SJCRH30 (cell line): Measurements from ENCODE around the gene NAP1L5. TPM values are rescaled to one million over a fixed set of nuclear protein-coding genes. Genes with fewer than 3 reads are reported as not detected.

ENCODE experiments used
- DNase-seq, 2 experiments: peaks; one replicate each; pipeline ENCODE4 v3.0.0-alpha.2; 2015 to 2020
- H3K27ac ChIP-seq: fragments of 250-450 bp; sonication (Bioruptor Pico); 2 replicates; pipeline ENCODE4 v1.5.1; 2020; ENCODE audit warnings: mild to moderate bottlenecking, moderate library complexity
- H3K27me3 ChIP-seq: fragments of 250-450 bp; sonication (Bioruptor Pico); 2 replicates; pipeline ENCODE4 v1.5.1; 2020; ENCODE audit warnings: mild to moderate bottlenecking, moderate library complexity
- H3K36me3 ChIP-seq: fragments of 250-450 bp; sonication (Bioruptor Pico); 2 replicates; pipeline ENCODE4 v1.5.1; 2020; ENCODE audit warnings: mild to moderate bottlenecking, moderate library complexity
- H3K4me1 ChIP-seq: fragments of 250-450 bp; sonication (Bioruptor Pico); 2 replicates; pipeline ENCODE4 v1.5.1; 2020; ENCODE audit warnings: mild to moderate bottlenecking, moderate library complexity
- H3K4me3 ChIP-seq: fragments of 250-450 bp; sonication (Bioruptor Pico); 2 replicates; pipeline ENCODE4 v1.5.1; 2020; ENCODE audit warnings: mild to moderate bottlenecking, moderate library complexity
- H3K9me3 ChIP-seq: fragments of 250-450 bp; sonication (Bioruptor Pico); replicated peaks from 2 replicates; pipeline ENCODE4 v1.5.1; 2020; ENCODE audit warnings: mild to moderate bottlenecking, moderate library complexity
- total RNA-seq: library from RNA; depleted of rRNA; stranded (reverse); fragments of >200 nt; shearing (Covaris generic); gene quantifications from 2 replicates; pipeline ENCODE4 v1.2.3, GENCODE V29; 2014

Gene NAP1L5
- total RNA-seq, 1 experiment from 2014 or later = 10.5 TPM

DNA sequence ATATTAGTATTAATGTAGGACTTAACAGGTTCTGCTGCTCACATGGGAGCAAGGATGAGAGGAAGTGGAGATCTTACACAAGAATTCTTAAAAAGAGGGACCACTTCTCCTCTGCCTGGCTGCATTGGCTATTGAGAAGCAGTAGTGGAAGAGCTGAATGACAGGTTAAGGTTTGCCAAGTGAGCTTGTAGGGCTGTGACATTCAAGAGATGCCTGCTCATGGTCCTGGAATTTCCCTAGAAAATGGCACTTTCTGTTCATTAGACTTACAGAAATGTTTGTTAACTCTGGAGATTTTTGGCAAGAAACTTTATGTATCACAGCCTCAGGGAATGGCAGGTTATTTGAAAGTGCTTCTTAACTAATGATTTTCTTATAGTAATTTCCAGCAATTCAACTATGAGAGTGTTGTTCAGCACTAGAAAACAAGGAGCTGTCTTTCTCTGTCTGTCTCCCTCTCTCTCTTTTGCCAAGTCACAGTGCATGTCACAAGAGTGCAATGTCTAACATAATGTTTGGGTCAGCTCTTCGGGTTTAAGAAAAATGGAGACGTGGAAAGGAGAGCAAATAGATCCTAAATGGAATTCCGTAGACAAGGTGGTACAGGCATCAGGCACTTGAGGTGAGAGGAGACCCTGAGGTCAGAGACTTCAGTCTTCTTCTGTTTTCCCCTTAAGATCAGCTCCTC lies 8.3 kb upstream of the NAP1L5 start:
- no peak overlapping the region for H3K4me3 ChIP-seq
- peaks cover 9% of the 10 kb centered on the region; the same call in 1 of the 2 replicates for H3K36me3 ChIP-seq
- H3K4me1 ChIP-seq = no peaks in the 10 kb centered on the region
- H3K9me3 ChIP-seq = no peaks in the 10 kb centered on the region
- H3K27me3 ChIP-seq = no peaks in the 10 kb centered on the region
- H3K27ac ChIP-seq = no peak overlapping the region
- DNase-seq = no peak

DNA sequence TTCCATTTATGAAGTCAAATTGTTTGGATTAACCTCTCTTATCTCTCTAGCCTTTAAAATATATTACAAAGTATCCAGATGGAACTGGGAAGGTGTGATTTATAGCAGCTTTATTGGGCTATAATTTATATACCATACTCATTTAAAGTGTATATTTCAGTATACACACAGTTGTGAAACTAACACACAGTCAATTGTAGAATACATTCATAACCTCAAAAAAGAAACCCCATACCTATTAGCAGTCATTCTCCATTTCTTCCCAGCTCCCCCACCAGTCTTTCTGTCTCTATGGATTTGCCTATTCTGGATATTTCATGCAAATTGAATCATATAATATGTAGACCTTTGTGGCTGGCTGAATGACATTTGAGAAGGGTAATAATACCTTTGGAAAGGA lies 7.6 kb upstream of the NAP1L5 start:
- H3K36me3 ChIP-seq = peaks cover 9% of the 10 kb centered on the region; the same call in 1 of the 2 replicates
- H3K4me1 ChIP-seq = no peaks in the 10 kb centered on the region
- H3K9me3 ChIP-seq = no peaks in the 10 kb centered on the region
- no peak for DNase-seq
- no peaks in the 10 kb centered on the region for H3K27me3 ChIP-seq
- no peak overlapping the region for H3K27ac ChIP-seq
- no peak overlapping the region for H3K4me3 ChIP-seq

DNA sequence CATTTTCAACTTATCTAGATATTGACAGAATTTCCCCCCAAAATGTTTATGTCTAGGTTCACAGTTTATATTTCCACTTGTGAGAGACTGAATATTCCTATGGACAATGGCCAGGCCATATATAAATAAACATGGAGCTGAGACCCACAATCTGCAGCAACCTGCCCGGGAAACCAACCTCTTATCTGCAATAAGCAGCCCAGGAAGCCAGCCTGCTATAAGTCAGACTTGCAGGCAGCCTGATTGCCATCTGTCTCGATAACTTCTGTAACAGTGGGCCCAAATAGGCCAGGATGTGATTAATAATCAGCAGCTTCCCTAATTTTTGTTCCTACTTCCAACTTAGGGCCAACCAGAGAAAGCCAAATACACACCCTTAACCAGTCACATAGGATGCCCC lies 5.2 kb upstream of the NAP1L5 start:
- H3K27me3 ChIP-seq = no peaks in the 10 kb centered on the region
- DNase-seq = no peak
- no peaks in the 10 kb centered on the region; the same call in 1 of the 2 replicates for H3K4me1 ChIP-seq
- no peaks in the 10 kb centered on the region for H3K9me3 ChIP-seq
- H3K4me3 ChIP-seq = no peak overlapping the region
- no peak overlapping the region for H3K27ac ChIP-seq
- H3K36me3 ChIP-seq = peaks cover 9% of the 10 kb centered on the region; the same call in 1 of the 2 replicates

DNA sequence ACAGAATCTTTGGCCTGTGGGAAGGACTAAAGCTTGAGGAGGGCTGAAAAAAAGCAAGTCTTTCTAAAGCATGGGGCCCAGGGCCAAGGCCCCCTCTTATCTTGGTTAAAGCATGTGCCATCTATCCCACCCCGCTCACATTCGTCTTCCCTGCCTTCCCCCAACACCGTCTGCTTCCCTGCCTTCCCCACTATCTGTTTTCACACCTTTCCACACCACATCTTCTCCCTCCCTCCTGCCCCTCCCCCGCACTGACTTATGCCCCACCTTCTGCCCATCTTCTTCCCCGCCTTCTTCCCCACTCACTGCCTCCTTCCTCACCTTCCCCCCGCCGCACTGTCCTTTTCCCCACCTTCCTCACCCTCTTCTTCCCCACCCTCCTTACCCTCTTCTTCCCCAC lies 890 bp upstream of the NAP1L5 start:
- Histone ChIP-seq H3K36me3 (no peaks in the 10 kb centered on the region), H3K27ac (no peak overlapping the region), H3K9me3 (no peaks in the 10 kb centered on the region), H3K4me1 (peaks cover 3% of the 10 kb centered on the region; the same call in 1 of the 2 replicates), H3K27me3 (no peaks in the 10 kb centered on the region), H3K4me3 (no peak overlapping the region)
- DNase-seq = peak in 1 of 2 experiments; percentile 13

DNA sequence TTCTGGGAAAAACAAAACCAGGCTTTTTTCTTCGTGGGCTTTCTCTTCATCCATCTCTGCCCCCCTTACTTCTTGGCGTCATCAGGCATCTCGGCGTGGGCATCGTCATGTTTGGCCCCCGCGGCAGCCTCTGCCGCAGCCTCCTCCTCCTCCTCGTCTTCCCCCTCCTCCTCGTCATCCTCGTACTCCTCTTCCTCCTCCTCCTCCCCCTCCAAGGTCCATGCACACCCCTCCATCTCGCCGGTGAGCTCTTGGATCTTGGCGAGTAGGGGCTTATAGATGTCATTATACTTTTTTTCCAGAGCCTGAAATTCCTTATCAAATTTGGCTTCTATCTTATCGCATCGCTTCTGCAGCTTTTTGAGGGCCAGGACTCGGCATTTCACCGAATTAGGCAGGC lies 488 bp downstream of the NAP1L5 start:
- DNase-seq = peak; percentile 15 to 19
- Histone ChIP-seq H3K4me3 (peak overlapping the region; percentile 71), H3K9me3 (no peaks in the 10 kb centered on the region), H3K4me1 (peaks cover 3% of the 10 kb centered on the region; the same call in 1 of the 2 replicates), H3K36me3 (no peaks in the 10 kb centered on the region), H3K27ac (peak overlapping the region; percentile 29; the same call in 1 of the 2 replicates), H3K27me3 (no peaks in the 10 kb centered on the region)

DNA sequence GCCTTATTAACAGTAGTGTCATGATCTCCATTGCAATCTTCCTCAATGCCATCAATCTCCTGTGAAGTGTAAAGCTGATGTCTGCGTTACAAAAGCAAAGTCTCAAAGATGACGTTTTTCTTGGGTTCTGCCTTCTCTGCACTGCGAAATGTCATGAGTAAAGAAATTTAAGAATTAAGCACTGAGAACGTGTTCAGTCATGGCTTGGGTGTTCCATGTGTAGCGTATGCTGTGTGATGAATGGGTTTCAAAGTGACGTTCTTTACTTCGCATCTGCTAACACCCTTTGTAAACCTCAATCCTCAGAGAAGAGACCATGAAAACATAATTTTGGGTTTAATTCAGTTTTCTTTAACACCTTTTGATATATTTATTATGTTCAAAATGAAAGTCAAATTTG lies 999 bp downstream of the NAP1L5 start:
- Histone ChIP-seq H3K27ac (no peak overlapping the region), H3K27me3 (no peaks in the 10 kb centered on the region), H3K36me3 (no peaks in the 10 kb centered on the region), H3K4me3 (peak overlapping the region; percentile 71), H3K4me1 (peaks cover 3% of the 10 kb centered on the region; the same call in 1 of the 2 replicates), H3K9me3 (no peaks in the 10 kb centered on the region)
- DNase-seq = no peak

DNA sequence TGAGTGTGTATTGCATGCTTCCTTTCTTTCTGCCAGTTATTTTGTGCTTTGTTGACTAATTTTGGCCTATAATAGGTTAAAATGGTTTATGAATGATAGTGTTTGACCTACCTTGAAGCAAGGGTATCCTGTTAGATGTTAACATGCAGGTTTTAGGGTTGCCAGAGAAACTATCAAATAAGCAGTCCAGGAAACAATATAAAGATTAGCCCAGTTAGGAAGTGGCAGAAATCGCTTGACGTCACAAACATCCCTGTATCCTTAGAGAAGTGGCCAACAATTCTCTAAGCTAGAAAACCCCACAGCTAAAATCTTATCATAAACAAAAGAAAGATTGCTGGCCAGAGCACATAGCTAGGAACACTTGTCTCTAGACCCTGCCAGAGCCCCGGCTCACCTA lies 3.8 kb downstream of the NAP1L5 start:
- Histone ChIP-seq H3K27me3 (no peaks in the 10 kb centered on the region), H3K4me3 (no peak overlapping the region), H3K4me1 (peaks cover 3% of the 10 kb centered on the region; the same call in 1 of the 2 replicates), H3K36me3 (0 out of 2 replicates have a peak, but pooled peaks cover 1% of the 10 kb centered on the region), H3K27ac (no peak overlapping the region), H3K9me3 (no peaks in the 10 kb centered on the region)
- DNase-seq = no peak

DNA sequence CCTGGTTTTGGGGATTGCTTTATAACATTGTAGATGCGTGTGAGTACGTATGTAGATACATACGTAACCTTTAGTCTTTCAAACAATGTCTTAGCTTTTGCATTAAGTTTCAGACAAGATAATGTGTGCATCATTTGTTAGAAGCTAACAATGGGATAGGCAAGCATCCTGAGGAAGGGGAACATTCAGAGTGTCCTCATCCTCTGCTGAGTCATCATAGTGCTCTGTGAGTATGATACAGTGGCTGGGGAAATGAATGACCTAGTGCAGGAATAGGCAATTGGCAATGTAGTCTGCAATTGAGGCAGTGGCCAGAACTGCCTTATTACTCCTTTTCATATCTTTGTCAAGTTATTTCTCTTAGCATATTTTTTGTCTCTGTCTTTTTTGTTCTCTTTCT lies 7.3 kb downstream of the NAP1L5 start:
- no peak for DNase-seq
- peaks cover 15% of the 10 kb centered on the region for H3K36me3 ChIP-seq
- H3K27ac ChIP-seq = no peak overlapping the region
- H3K9me3 ChIP-seq = no peaks in the 10 kb centered on the region
- no peaks in the 10 kb centered on the region for H3K27me3 ChIP-seq
- no peak overlapping the region for H3K4me3 ChIP-seq
- no peaks in the 10 kb centered on the region for H3K4me1 ChIP-seq

DNA sequence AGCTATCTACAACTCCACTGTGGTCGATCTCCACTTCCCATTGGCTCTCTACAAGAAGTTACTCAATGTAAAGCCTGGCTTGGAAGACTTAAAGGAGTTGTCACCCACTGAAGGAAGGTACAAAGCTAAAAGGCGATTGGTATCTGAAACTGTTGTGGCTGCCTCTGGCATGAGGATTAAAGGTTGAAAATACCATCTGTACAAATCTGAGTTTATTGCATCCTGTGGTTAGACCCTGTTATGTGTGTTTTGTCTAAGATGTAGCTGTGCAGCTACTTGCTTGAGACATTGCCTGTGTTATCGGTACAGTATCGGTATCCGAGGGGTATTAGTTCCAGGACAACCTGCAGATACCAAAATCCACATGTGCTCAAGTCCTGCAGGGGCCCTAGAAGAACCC lies 16.4 kb downstream of the NAP1L5 start:
- Histone ChIP-seq H3K4me3 (no peak overlapping the region), H3K9me3 (no peaks in the 10 kb centered on the region), H3K27ac (no peak overlapping the region), H3K36me3 (peaks cover 36% of the 10 kb centered on the region), H3K4me1 (no peaks in the 10 kb centered on the region), H3K27me3 (no peaks in the 10 kb centered on the region)
- DNase-seq = no peak

DNA sequence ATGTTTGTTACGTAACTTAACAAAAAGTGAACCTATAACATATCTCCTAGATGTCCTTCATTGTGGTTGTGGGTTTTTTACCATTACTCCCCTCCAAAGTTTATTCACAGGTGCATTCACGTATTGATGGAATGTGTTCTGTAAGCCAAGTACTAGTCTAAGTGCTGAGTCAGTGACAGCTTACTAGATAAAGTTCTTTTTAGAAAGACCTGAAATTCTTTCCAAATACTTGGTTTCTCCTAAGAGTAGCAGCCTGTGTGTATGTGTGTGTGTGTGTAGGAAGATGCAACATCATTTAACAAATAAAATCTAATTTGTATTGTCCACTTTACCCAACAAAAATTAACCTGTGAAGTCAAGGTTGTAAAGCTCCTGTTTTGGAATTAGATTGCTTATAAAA lies 22.1 kb downstream of the NAP1L5 start:
- H3K4me1 ChIP-seq = no peaks in the 10 kb centered on the region
- no peaks in the 10 kb centered on the region for H3K27me3 ChIP-seq
- no peak for DNase-seq
- H3K9me3 ChIP-seq = no peaks in the 10 kb centered on the region
- peaks cover 15% of the 10 kb centered on the region for H3K36me3 ChIP-seq
- no peak overlapping the region for H3K27ac ChIP-seq
- no peak overlapping the region for H3K4me3 ChIP-seq

DNA sequence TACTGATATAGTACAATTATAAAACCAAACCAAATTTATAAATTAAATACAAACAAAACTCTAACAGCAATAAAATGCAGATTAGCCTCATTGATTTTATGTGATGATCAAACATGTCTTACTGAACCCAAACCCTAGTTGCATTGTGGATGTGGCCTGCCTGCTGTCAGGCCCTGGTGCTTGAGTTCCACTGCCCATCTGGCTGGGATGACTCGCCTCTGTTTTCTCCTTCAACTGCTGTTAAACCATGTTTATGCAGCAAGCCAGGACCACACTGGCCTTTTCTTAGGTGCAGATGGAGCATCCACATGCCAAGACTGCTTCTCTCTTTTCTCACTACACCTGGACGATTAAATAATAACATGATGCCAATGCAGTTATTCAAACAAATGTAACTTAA lies 22.6 kb downstream of the NAP1L5 start:
- H3K27me3 ChIP-seq = no peaks in the 10 kb centered on the region
- no peaks in the 10 kb centered on the region for H3K9me3 ChIP-seq
- DNase-seq = peak in 1 of 2 experiments; percentile 18
- no peaks in the 10 kb centered on the region for H3K4me1 ChIP-seq
- H3K27ac ChIP-seq = no peak overlapping the region
- peaks cover 9% of the 10 kb centered on the region for H3K36me3 ChIP-seq
- no peak overlapping the region for H3K4me3 ChIP-seq

DNA sequence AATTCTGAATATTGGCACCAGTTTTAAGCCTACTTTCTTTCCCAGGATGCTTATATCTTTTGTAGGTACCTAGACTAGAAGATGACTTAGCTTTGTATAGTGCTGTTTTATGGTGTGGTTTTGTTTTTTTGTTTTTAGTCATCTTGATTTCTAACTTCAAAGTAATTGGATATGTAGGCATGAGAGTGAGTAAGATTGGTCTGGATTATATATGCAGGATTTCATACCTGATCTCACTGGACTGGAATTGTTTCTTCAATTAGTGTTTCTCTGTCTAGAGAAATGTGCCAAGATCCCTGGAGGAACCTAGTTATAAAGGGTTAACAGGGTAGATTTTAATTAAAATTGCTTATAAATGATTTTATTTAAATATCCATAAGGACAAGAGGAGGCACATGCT lies 23.1 kb downstream of the NAP1L5 start:
- H3K4me1 ChIP-seq = no peaks in the 10 kb centered on the region
- no peaks in the 10 kb centered on the region for H3K27me3 ChIP-seq
- peaks cover 9% of the 10 kb centered on the region for H3K36me3 ChIP-seq
- H3K27ac ChIP-seq = no peak overlapping the region
- H3K9me3 ChIP-seq = no peaks in the 10 kb centered on the region
- no peak for DNase-seq
- H3K4me3 ChIP-seq = no peak overlapping the region

DNA sequence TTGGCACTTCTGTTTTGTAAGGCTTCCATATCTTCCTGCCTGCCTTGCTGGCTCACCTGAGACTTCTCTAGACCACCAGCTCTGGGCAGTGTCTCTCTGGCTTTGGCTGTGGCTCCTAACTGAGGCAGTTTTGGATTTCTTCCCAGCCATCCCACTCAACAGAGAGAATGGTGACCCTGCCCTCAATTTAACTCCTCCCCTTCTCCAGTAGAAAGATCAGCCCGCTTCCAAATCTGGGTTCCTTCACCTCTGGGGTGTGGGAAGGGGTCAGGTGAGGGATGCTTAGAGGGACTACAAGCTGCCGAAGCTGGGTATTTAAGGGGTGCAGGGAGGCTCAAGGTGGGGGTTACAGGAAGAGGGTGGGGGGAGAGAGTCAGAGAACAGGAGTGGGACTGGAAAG lies 23.7 kb downstream of the NAP1L5 start:
- H3K27me3 ChIP-seq = no peaks in the 10 kb centered on the region
- no peak overlapping the region for H3K4me3 ChIP-seq
- no peak for DNase-seq
- peaks cover 6% of the 10 kb centered on the region for H3K36me3 ChIP-seq
- H3K4me1 ChIP-seq = no peaks in the 10 kb centered on the region
- no peaks in the 10 kb centered on the region for H3K9me3 ChIP-seq
- no peak overlapping the region for H3K27ac ChIP-seq

DNA sequence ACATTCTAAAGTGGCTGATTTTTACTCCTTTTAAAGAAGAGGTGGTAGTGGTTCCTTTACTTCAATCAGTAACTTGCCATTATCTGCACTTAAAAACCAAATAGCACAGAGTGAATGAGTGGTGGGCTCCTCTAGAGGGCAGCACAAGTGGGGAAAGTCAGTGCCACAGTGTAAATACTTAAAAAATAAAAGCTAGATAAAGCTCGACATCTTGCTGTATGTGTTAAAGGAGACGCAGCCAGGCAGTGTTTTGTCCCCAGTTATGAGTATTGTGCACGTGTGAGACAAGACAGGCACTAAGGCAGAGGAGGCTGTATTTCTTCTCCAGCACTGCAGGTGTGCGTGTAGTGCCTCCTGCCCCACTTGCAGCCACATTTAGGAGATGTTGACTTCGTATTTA lies 24.6 kb downstream of the NAP1L5 start:
- peak; percentile 24 to 66 for DNase-seq
- Histone ChIP-seq H3K27me3 (no peaks in the 10 kb centered on the region), H3K27ac (no peak overlapping the region), H3K4me1 (no peaks in the 10 kb centered on the region), H3K9me3 (no peaks in the 10 kb centered on the region), H3K36me3 (peaks cover 8% of the 10 kb centered on the region), H3K4me3 (no peak overlapping the region)

DNA sequence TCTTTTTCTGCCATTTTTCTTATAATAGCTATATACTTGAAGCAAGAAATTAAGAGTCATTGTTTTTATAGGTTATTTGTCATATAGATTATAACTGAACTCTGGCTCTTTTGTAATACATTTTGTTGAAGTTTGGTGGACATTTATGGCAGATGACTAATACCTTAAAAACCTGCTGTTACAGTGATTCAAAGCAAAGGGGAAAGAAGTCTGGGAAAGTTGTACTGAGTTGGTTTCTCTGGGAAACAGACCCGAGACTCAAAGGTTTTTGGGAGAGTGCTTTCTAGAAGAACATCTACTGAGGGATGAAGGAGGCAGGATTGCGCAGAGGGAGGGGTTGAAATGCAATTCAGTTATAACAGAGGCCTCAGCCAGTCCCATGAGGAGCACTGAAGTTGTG lies 35.9 kb downstream of the NAP1L5 start:
- no peaks in the 10 kb centered on the region for H3K27me3 ChIP-seq
- H3K9me3 ChIP-seq = no peaks in the 10 kb centered on the region
- no peaks in the 10 kb centered on the region for H3K36me3 ChIP-seq
- no peak overlapping the region for H3K27ac ChIP-seq
- H3K4me3 ChIP-seq = no peak overlapping the region
- no peak for DNase-seq
- no peaks in the 10 kb centered on the region for H3K4me1 ChIP-seq
